HCT116 (cell line): Measurements from ENCODE around the gene COL1A1. TPM values are rescaled to one million over a fixed set of nuclear protein-coding genes. Genes with fewer than 3 reads are reported as not detected.

Source experiments
- ATAC-seq: fragments of 200-7000 bp; cut with Tn5 transposase; 2 replicates; pipeline ENCODE4 v1.9.1; 2020; ENCODE audit warnings: mild to moderate bottlenecking, moderate library complexity
- BruUV-seq: library from RNA; stranded (reverse); fragments of 400-500 nt; replicated peaks from 2 replicates; lab custom pipeline; 2021; lab: Mats Ljungman, UMichigan
- CTCF ChIA-PET: fragments of 300-600 bp; sonication (Branson Sonifier 250); formaldehyde crosslinking; loops from one replicate; lab custom pipeline; 2021; ENCODE audit warnings: antibody characterized with exemption; lab: Charles Lee
- POLR2A ChIA-PET: fragments of 300-600, 350-600 bp; sonication (Branson Sonifier 250); formaldehyde crosslinking; loops from one replicate; lab custom pipeline; 2021; ENCODE audit warnings: antibody characterized with exemption; lab: Charles Lee
- RAD21 ChIA-PET, 2 experiments: fragments of 300-600 bp; sonication (Branson Sonifier 250); formaldehyde crosslinking; loops; one replicate each; lab custom pipeline; 2023; ENCODE audit warnings: low total read pairs in 2 of 2; ENCODE audit not compliant: uncharacterized antibody in 2 of 2, unreplicated experiment in 2 of 2, low non-redundant PET in 1 of 2; lab: Charles Lee
- DNase-seq: peaks from one replicate; pipeline ENCODE4 v3.0.0-alpha.2; 2010; ENCODE audit warnings: low read depth, low spot score
- H2AFZ ChIP-seq: fragments of 200-600 bp; shearing (Covaris generic), sonication (generic); 2 replicates; pipeline ENCODE4 v1.6.1; 2017; ENCODE audit warnings: low read depth, mixed run types, mixed read lengths, antibody characterized with exemption, low read length; ENCODE audit not compliant: poor library complexity, severe bottlenecking
- H3K27ac ChIP-seq: 2 replicates; pipeline ENCODE4 v1.5.1; 2012; ENCODE audit warnings: low read depth, low read length
- H3K27me3 ChIP-seq: fragments of 200-600 bp; sonication (generic); 2 replicates; pipeline ENCODE4 v1.6.1; 2016; ENCODE audit warnings: mixed run types, low read length, mixed read lengths; ENCODE audit not compliant: insufficient read depth
- H3K36me3 ChIP-seq, 2 experiments: fragments of 200-500 bp in 1 of 2; fragments of 200-600 bp in 1 of 2; sonication (Bioruptor generic) in 1 of 2; sonication (generic) in 1 of 2; 2 replicates each; pipeline versions ENCODE4 v1.5.1 to v1.6.1; 2014 to 2016; ENCODE audit warnings: low read length in 2 of 2, inconsistent platforms in 1 of 2, mixed read lengths in 1 of 2, mixed run types in 1 of 2; ENCODE audit not compliant: insufficient read depth in 2 of 2, control insufficient read depth in 1 of 2
- H3K4me1 ChIP-seq, 2 experiments: fragments of 200-600 bp in 1 of 2; sonication (generic) in 1 of 2; 2 replicates each; pipeline versions ENCODE4 v1.5.1 to v1.6.1; 2012 to 2017; ENCODE audit warnings: low read length in 2 of 2, inconsistent platforms in 1 of 2, mild to moderate bottlenecking in 1 of 2, mixed read lengths in 1 of 2, mixed run types in 1 of 2, moderate library complexity in 1 of 2; ENCODE audit not compliant: insufficient read depth in 2 of 2, control insufficient read depth in 1 of 2
- H3K4me2 ChIP-seq: fragments of 200-600 bp; sonication (generic); 2 replicates; pipeline ENCODE4 v1.6.1; 2017; ENCODE audit warnings: mixed run types, low read length, mixed read lengths
- H3K4me3 ChIP-seq, 2 experiments: fragments of 200-600 bp in 1 of 2; sonication (generic) in 1 of 2; replicated peaks in 1 of 2; 2 replicates each; pipeline ENCODE4 v1.5.1; 2011 to 2016; ENCODE audit warnings: low read length in 2 of 2, control low read depth in 1 of 2, low read depth in 1 of 2, mild to moderate bottlenecking in 1 of 2, mixed read lengths in 1 of 2, mixed run types in 1 of 2
- H3K79me2 ChIP-seq: fragments of 200-600 bp; sonication (generic); 2 replicates; pipeline ENCODE4 v1.6.1; 2017; ENCODE audit warnings: mild to moderate bottlenecking, mixed run types, low read length, moderate library complexity, mixed read lengths; ENCODE audit not compliant: insufficient read depth
- H3K9ac ChIP-seq: fragments of 200-600 bp; sonication (generic); 2 replicates; pipeline ENCODE4 v1.6.1; 2016; ENCODE audit warnings: low read length, mixed read lengths
- H3K9me2 ChIP-seq: fragments of 200-600 bp; sonication (generic), shearing (Covaris generic); 2 replicates; pipeline ENCODE4 v1.6.1; 2017; ENCODE audit warnings: mixed run types, mild to moderate bottlenecking, moderate library complexity; ENCODE audit not compliant: insufficient read depth
- H3K9me3 ChIP-seq, 2 experiments: fragments of 200-500 bp in 1 of 2; fragments of 200-600 bp in 1 of 2; sonication (Bioruptor generic) in 1 of 2; sonication (generic) in 1 of 2; 2 replicates each; pipeline ENCODE4 v1.6.1; 2014 to 2017; ENCODE audit warnings: low read length in 2 of 2, mixed read lengths in 2 of 2, inconsistent platforms in 1 of 2, low read depth in 1 of 2, mild to moderate bottlenecking in 1 of 2, mixed run types in 1 of 2, moderate library complexity in 1 of 2; ENCODE audit not compliant: control insufficient read depth in 1 of 2, insufficient read depth in 1 of 2
- H4K20me1 ChIP-seq: fragments of 200-600 bp; sonication (generic), shearing (Covaris generic); 2 replicates; pipeline ENCODE4 v1.6.1; 2017; ENCODE audit warnings: mixed run types, mild to moderate bottlenecking, moderate library complexity; ENCODE audit not compliant: insufficient read depth
- CBX3 ChIP-seq: IDR thresholded peaks from 2 replicates; pipeline ENCODE4 v1.6.1; 2012; ENCODE audit warnings: low read depth
- EZH2phosphoT487 ChIP-seq: fragments of 200-600 bp; IDR thresholded peaks from 2 replicates; pipeline ENCODE4 v1.6.1; 2018; ENCODE audit warnings: antibody characterized with exemption, borderline replicate concordance
- JUND ChIP-seq: IDR thresholded peaks from 2 replicates; pipeline ENCODE4 v1.6.1; 2012
- POLR2A ChIP-seq: IDR thresholded peaks from 2 replicates; pipeline ENCODE4 v1.7.0; 2011; ENCODE audit warnings: borderline replicate concordance; ENCODE audit not compliant: insufficient read depth, insufficient read length; ENCODE audit errors: extremely low read depth
- POLR2AphosphoS5 ChIP-seq: IDR thresholded peaks from 2 replicates; pipeline ENCODE4 v1.6.1; 2011; ENCODE audit warnings: mild to moderate bottlenecking, low read depth, low read length, moderate library complexity
- SIN3A ChIP-seq: IDR thresholded peaks from 2 replicates; pipeline ENCODE4 v1.6.1; 2012; ENCODE audit warnings: low read depth
- SRF ChIP-seq: IDR thresholded peaks from 2 replicates; pipeline ENCODE4 v1.6.1; 2012; ENCODE audit warnings: low read depth
- TCF7L2 ChIP-seq: IDR thresholded peaks from 2 replicates; pipeline ENCODE4 v1.7.0; 2011; ENCODE audit warnings: borderline replicate concordance, inconsistent platforms; ENCODE audit not compliant: insufficient read depth, insufficient read length; ENCODE audit errors: extremely low read depth
- ZFX ChIP-seq: fragments of 450-650 bp; IDR thresholded peaks from 2 replicates; pipeline ENCODE4 v1.6.1; 2017
- ZNF274 ChIP-seq: fragments of 200-500 bp; sonication (Bioruptor generic); IDR thresholded peaks from 2 replicates; pipeline ENCODE4 v1.6.1; 2014; ENCODE audit warnings: mild to moderate bottlenecking, low read depth, low read length, inconsistent platforms
- intact Hi-C: fragments of 100-400 bp; cut with micrococcal nuclease; formaldehyde crosslinking; loops from 2 replicates; pipeline ENCODE4 v1.10.0; 2022
- total RNA-seq: library from RNA; stranded (reverse); gene quantifications from one replicate; pipeline ENCODE4 v1.2.1, GENCODE V29; 2021; ENCODE audit not compliant: unreplicated experiment
- TF ChIP-seq, protein P1 (sequence below): IDR thresholded peaks from 2 replicates; pipeline ENCODE4 v1.6.1; 2012
- TF ChIP-seq, protein P2 (sequence below): IDR thresholded peaks from 2 replicates; pipeline ENCODE4 v1.6.1; 2012; ENCODE audit warnings: low read depth
- TF ChIP-seq, protein P3 (sequence below): IDR thresholded peaks from 2 replicates; pipeline ENCODE4 v1.6.1; 2012
- TF ChIP-seq, protein P4 (sequence below): IDR thresholded peaks from 2 replicates; pipeline ENCODE4 v1.6.1; 2011; ENCODE audit warnings: mild to moderate bottlenecking, low read length, moderate library complexity; ENCODE audit not compliant: insufficient replicate concordance; ENCODE audit errors: extremely low read depth

Gene COL1A1
- total RNA-seq, 1 experiment from 2014 or later = 33.6 TPM

DNA sequence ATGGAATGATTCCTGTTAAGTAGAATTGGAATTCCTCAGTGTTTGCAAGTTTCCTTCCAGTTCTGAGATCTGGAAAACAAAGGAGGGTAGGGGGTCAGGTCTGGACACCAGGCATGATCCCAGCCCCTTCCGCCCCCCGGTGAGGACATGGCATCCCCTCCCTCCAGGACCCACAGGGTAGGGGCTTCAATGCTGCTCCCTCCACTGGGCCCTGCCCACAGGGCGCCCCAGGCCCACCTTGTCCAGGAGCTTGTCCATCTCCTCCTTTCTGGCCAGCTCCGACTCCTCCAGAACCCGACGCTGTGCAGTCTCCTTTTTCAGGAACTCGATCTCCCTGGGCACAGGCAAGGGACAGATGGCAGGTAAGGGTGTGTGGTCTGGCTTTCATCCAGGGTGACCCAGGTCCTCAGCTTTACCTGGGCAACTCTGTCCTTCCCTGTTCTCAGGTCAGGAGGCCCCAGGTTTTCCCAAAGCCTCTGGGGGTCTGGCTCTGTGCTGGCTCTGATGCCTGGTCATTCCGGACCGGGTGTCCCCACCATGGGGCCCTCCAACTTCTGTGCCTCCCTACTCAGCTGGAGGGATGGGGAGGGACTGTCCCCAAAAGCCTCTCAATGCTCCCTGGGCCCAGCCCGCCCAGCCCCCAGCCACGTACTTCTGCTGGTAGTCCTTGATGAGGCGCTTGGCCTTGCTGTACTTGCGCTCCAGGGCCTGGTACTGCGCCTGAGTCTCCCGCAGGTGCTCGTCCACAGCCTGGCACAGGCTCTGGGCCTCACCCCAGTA, 65.9 kb downstream of the COL1A1 start:
- Histone ChIP-seq H3K4me3 (no peak overlapping the region), H3K9me2 (no peaks in the 10 kb centered on the region), H2AFZ (no peak overlapping the region), H3K4me1 (peaks cover 12 to 31% of the 10 kb centered on the region in 2 experiments), H3K9me3 (no peaks in the 10 kb centered on the region), H3K4me2 (no peak overlapping the region), H3K27me3 (no peaks in the 10 kb centered on the region), H3K79me2 (peaks cover 20% of the 10 kb centered on the region; the same call in 1 of the 2 replicates), H3K9ac (no peak overlapping the region), H3K27ac (no peak overlapping the region; the same call in 1 of the 2 replicates), H4K20me1 (peaks cover 4% of the 10 kb centered on the region; the same call in 1 of the 2 replicates), H3K36me3 (peaks cover 55 to 63% of the 10 kb centered on the region in 2 experiments)
- ChIA-PET RAD21 (no interaction called here), CTCF (interaction anchor here (1.4 to 1.6 kb wide), 2 partner anchors 12 to 14 kb away, joined by 3 to 5 read pairs; no protein-coding TSS in a partner anchor), POLR2A (no interaction called here)
- TF ChIP-seq SIN3A = no peak
- no peak for TF ChIP-seq TCF7L2
- no peak for TF ChIP-seq CBX3
- TF ChIP-seq ZNF274 = no peak
- TF ChIP-seq JUND = no peak
- TF ChIP-seq SRF = no peak
- TF ChIP-seq, protein P1, sequence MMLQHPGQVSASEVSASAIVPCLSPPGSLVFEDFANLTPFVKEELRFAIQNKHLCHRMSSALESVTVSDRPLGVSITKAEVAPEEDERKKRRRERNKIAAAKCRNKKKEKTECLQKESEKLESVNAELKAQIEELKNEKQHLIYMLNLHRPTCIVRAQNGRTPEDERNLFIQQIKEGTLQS = no peak
- TF ChIP-seq, protein P2, sequence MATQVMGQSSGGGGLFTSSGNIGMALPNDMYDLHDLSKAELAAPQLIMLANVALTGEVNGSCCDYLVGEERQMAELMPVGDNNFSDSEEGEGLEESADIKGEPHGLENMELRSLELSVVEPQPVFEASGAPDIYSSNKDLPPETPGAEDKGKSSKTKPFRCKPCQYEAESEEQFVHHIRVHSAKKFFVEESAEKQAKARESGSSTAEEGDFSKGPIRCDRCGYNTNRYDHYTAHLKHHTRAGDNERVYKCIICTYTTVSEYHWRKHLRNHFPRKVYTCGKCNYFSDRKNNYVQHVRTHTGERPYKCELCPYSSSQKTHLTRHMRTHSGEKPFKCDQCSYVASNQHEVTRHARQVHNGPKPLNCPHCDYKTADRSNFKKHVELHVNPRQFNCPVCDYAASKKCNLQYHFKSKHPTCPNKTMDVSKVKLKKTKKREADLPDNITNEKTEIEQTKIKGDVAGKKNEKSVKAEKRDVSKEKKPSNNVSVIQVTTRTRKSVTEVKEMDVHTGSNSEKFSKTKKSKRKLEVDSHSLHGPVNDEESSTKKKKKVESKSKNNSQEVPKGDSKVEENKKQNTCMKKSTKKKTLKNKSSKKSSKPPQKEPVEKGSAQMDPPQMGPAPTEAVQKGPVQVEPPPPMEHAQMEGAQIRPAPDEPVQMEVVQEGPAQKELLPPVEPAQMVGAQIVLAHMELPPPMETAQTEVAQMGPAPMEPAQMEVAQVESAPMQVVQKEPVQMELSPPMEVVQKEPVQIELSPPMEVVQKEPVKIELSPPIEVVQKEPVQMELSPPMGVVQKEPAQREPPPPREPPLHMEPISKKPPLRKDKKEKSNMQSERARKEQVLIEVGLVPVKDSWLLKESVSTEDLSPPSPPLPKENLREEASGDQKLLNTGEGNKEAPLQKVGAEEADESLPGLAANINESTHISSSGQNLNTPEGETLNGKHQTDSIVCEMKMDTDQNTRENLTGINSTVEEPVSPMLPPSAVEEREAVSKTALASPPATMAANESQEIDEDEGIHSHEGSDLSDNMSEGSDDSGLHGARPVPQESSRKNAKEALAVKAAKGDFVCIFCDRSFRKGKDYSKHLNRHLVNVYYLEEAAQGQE = no peak
- TF ChIP-seq, protein P3, sequence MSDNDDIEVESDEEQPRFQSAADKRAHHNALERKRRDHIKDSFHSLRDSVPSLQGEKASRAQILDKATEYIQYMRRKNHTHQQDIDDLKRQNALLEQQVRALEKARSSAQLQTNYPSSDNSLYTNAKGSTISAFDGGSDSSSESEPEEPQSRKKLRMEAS = no peak
- TF ChIP-seq POLR2AphosphoS5 = no peak
- no peak for TF ChIP-seq ZFX
- no peak for TF ChIP-seq EZH2phosphoT487
- TF ChIP-seq, protein P4, sequence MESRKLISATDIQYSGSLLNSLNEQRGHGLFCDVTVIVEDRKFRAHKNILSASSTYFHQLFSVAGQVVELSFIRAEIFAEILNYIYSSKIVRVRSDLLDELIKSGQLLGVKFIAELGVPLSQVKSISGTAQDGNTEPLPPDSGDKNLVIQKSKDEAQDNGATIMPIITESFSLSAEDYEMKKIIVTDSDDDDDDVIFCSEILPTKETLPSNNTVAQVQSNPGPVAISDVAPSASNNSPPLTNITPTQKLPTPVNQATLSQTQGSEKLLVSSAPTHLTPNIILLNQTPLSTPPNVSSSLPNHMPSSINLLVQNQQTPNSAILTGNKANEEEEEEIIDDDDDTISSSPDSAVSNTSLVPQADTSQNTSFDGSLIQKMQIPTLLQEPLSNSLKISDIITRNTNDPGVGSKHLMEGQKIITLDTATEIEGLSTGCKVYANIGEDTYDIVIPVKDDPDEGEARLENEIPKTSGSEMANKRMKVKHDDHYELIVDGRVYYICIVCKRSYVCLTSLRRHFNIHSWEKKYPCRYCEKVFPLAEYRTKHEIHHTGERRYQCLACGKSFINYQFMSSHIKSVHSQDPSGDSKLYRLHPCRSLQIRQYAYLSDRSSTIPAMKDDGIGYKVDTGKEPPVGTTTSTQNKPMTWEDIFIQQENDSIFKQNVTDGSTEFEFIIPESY = no peak
- TF ChIP-seq POLR2A = no peak
- intact Hi-C loops = no loop called here
- DNase-seq = no peak
- no TSS peak for BruUV-seq
- ATAC-seq = no peak
